AG04449 (cell line): ENCODE results near the gene BMI1.

ENCODE experiments used
- CTCF ChIA-PET: fragments of 350-600 bp; formaldehyde crosslinking; extraction: SDS; loops from one replicate; lab custom pipeline; 2021; ENCODE audit warnings: antibody characterized with exemption; lab: Yijun Ruan, JAX
- POLR2A ChIA-PET: fragments of 400-600, 350-600 bp; formaldehyde crosslinking; extraction: SDS; loops from one replicate; lab custom pipeline; 2020; ENCODE audit warnings: antibody characterized with exemption, inconsistent platforms; lab: Yijun Ruan, JAX
- DNase-seq: peaks from one replicate; pipeline ENCODE4 v3.0.0-alpha.2; 2010; ENCODE audit warnings: low read depth, low spot score
- H3K4me3 ChIP-seq: 2 replicates; pipeline ENCODE4 v1.5.1; 2011; ENCODE audit warnings: low read depth, mild to moderate bottlenecking, control low read depth, low read length
- CTCF ChIP-seq: IDR thresholded peaks from one replicate; pipeline ENCODE4 v1.5.1; 2011; ENCODE audit warnings: mild to moderate bottlenecking, moderate library complexity, low read length, control low read depth, inconsistent platforms; ENCODE audit not compliant: insufficient read depth; ENCODE audit errors: missing control alignments

The BMI1 gene

GRCh38 chr10:22310928-22311327 lies 10.0 kb upstream of the BMI1 start:
- TF ChIP-seq CTCF, result no peak
- ChIA-PET POLR2A (no interaction called here), CTCF (no interaction called here)
- DNase-seq, result no peak
- no peak overlapping the region for H3K4me3 ChIP-seq

- no peak for DNase-seq
- POLR2A ChIA-PET, result interaction anchor here (0.5 to 2.2 kb wide), 2 partner anchors 122 to 510 kb away, joined by 3 to 7 read pairs; no protein-coding TSS in a partner anchor
- no peak for TF ChIP-seq CTCF
- no peak overlapping the region for H3K4me3 ChIP-seq
- CTCF ChIA-PET, result no interaction called here
These were observed 6.0 kb upstream of the BMI1 start for GRCh38 chr10:22314852-22315251.

GRCh38 chr10:22315455-22316285 lies 5.2 kb upstream of the BMI1 start:
- ChIA-PET CTCF (interaction anchor here (1.2 to 1.4 kb wide), 2 partner anchors 8 to 23 kb away, joined by 3 to 4 read pairs; no protein-coding TSS in a partner anchor), POLR2A (interaction anchor here (0.6 to 2.3 kb wide), 7 partner anchors 10 to 323 kb away, joined by 3 to 16 read pairs (median 6); no protein-coding TSS in a partner anchor)
- peak overlapping the region; percentile 74 for H3K4me3 ChIP-seq
- DNase-seq, result no peak
- no peak for TF ChIP-seq CTCF

GRCh38 chr10:22316286-22317075 lies 4.4 kb upstream of the BMI1 start, which contains the start of gene COMMD3:
TSS of gene COMMD3 (plus strand) at chr10:22316388. CDS start at chr10:22316418, 30 bp downstream.
- no peak for TF ChIP-seq CTCF
- DNase-seq, result no peak
- H3K4me3 ChIP-seq, result peak within 1 kb of the TSS; percentile 74
- CTCF ChIA-PET, result interaction anchor here (0.6 to 1.4 kb wide), 4 partner anchors 9 to 24 kb away, joined by 3 to 4 read pairs (median 3); no protein-coding TSS in a partner anchor
- POLR2A ChIA-PET, result interaction anchor here (0.6 to 2.3 kb wide), 7 partner anchors 9 to 324 kb away, joined by 3 to 16 read pairs (median 6); no protein-coding TSS in a partner anchor

- no peak for TF ChIP-seq CTCF
- CTCF ChIA-PET, result interaction anchor here (0.6 to 1.0 kb wide), 2 partner anchors 23 kb away, joined by 3 read pairs; no protein-coding TSS in a partner anchor
- no peak for DNase-seq
- POLR2A ChIA-PET, result interaction anchor here (1.6 to 2.3 kb wide), 4 partner anchors 9 to 120 kb away, joined by 6 to 16 read pairs (median 9); no protein-coding TSS in a partner anchor
- H3K4me3 ChIP-seq, result peak overlapping the region; percentile 74
These were observed 3.9 kb upstream of the BMI1 start for GRCh38 chr10:22317076-22317370.
